M059J (cell line): ENCODE measurements around the gene RASA4. TPM values are rescaled to one million over a fixed set of nuclear protein-coding genes. Genes with fewer than 3 reads are reported as not detected.
"Not testable (repeated sequence)": the region's sequence is repeated elsewhere in the genome, so short reads cannot be mapped to it uniquely, and the experiment has no call there.

Experiments
- DNase-seq: peaks from one replicate; pipeline ENCODE4 v3.0.0-alpha.2; 2012; ENCODE audit warnings: low read depth
- total RNA-seq: library from RNA; depleted of rRNA; stranded (reverse); fragments of >200 nt; shearing (Covaris generic); gene quantifications from 2 replicates; pipeline ENCODE4 v1.2.3, GENCODE V29; 2014; rRNA removed

The RASA4 gene
- total RNA-seq = 5.4 and 9.0 TPM in 2 replicates

DNA sequence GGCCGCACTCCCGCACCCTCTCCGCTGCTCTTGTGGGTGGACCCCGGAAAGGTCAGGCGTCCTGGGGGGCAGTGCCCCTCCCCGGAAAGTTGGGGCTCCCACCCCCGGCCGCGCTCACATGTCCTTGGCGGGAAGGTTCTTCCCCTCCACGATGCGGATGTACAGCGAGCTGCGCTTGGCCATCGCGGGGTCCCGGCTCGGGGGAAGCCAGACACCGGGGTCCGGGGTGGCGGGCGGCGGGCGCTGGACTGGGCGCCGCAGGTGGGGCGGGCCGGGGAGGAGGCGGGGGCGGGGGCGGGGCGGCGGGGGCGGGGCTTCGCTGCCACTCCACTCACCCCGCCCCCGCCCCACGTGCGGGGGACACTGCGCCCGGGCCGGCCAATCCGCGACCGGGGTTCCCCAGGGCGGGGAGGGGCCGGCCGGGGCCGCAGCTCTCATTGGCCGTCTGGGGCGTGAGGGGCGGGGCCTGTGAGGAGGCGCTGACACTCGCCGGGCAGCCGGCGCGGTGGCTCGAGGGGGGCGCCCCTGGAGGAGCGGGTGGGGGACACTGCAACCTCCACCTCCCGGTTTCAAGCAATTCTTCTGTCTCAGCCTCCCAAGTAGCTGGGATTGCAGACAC, at the start of gene RASA4:
Gene RASA4, minus strand, starts transcription at position 250 of the 619 bp plus-strand sequence. Its CDS starts 67 bp downstream, at position 183.
- not testable (repeated sequence) for DNase-seq

DNA sequence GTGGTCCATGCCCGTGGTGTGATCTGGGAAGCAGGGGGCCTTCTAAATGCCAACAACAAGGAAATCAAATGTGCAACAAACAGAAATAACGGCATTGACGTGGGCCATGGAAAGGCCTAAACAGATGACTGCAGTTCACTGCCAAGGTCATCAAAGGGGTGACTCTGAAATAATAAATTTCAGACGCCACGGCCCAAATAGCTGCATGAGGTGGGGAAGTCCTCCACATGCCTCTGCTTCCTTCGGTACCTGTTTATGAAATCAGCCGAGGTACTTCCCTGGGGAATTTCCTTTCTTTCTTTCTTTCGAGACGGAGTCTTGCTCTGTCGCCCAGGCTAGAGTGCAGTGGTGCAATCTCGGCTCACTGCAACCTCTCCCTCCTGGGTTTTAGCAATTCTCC, 48.2 kb upstream of the RASA4 start:
- not testable (repeated sequence) for DNase-seq

DNA sequence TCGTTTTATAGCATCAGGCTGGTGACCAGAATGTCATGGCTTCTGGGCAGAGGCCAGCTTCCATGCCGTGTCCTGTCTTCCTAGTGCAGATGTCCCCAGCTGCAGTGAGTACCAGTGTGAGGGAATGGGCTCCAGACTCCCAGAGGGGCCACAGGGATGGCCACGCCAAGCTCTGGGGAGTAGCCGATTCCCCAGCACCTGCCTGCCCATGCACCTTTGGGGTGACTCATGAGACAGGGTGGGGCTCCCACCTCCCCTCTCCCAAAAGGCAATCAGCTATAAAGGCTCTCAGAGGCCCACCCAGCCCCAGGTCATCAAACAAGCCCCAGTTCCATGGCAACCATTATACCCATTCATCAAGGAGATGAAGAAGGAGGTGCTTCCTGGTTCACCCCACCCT, 33.4 kb upstream of the RASA4 start, which contains the start of gene SPDYE2B:
Gene SPDYE2B, plus strand, starts transcription at position 396 of the 400 bp plus-strand sequence. CDS start 2,030 bp downstream, outside the sequence.
- DNase-seq = not testable (repeated sequence)

DNA sequence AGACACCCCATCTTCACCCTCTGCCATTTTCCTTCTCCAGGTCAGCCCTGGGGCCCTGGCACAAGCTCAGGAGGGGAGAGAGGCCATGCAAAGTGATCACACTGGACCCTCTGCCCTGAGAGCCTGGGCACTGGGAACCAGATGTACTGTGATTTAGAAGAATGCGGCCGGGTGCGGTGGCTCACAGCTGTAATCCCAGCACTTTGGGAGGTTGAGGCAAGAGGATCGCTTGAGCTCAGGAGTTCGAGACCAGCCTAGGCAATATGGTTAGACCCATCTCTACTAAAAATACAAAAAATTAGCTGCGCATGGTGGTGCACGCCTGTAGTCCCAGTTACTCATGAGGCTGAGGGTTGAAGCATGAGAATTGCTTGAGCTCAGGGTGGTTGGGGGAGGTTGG, 31.3 kb upstream of the RASA4 start:
- not testable (repeated sequence) for DNase-seq

DNA sequence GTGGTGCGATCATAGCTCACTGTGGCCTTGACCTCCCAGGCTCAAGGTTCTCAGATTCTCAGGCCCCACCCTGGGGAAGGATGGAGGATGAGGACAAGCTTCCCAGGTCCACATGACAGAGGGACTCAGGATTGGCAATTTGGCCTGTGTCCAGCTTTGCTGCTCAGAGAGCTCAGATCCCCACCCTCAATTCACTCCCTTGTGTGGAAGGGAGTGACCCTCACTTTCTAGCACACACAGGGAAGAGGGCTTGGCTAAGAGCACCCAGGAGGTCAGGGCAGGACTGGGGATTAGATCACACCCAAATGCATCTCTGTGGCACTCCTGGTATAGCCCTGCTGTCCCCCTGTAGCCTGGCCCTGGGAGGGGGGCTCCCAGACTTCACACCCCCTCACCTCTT, 26.8 kb upstream of the RASA4 start:
- DNase-seq = not testable (repeated sequence)

DNA sequence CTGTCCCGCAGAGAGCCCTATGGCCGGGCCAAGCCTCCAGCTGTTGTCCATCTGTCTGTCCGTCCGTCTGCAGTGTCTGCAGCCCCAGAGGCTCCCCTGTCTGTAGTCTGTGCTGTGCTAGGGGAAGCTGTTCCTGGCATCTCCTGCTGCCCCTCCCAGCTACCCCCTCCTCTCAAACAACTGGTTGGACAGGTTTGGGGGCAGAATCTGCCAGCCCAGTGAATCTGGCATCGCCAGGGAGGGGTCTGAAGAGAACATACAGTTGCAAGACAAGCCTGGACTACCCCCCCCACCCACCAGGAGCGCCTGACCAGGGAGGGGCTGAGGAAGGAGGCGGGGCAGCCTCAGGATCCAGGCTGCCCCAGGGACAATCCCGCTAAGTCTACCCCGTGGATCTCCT, 26.1 kb upstream of the RASA4 start, which contains the start of gene UPK3BL1:
Gene UPK3BL1, minus strand, starts transcription at position 101 of the 400 bp plus-strand sequence. Its CDS starts 50 bp downstream, at position 51.
- not testable (repeated sequence) for DNase-seq

DNA sequence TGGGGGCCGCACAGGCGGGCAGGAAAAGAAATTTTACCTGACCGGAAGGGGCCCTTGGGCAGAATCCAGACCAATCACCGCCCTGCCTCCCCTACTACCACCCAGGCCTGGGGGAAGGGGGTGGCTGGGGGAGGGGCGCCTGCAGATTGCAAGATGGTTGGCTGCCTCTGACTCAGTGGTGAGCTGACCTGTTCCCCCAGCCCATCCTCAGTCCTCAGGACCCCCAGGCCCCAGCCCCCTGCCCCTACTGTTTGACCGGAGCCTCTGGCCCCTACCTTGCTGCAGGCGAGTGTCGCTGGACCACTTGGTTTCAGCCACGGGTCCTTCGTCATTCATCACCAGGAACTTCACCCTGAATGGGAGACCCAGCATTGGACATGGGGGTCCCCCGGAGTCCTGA, 22.3 kb upstream of the RASA4 start:
- not testable (repeated sequence) for DNase-seq

DNA sequence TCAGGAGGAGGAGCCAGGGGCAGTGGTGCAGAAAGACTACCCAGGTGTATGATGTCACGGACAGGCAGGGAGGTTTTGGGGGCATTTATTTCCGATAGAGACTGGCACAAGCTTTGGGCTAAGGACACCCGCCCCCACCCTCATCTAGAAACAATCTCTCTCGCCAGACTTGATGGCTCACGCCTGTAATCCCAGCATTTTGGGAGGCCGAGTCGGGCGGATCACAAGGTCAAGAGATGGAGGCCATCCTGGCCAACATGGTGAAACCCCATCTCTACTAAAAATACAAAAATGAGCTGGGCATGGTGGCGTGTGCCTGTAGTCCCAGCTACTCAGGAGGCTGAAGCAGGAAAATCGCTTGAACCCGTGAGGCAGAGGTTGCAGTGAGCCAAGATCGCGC, 20.4 kb upstream of the RASA4 start:
- DNase-seq = not testable (repeated sequence)

DNA sequence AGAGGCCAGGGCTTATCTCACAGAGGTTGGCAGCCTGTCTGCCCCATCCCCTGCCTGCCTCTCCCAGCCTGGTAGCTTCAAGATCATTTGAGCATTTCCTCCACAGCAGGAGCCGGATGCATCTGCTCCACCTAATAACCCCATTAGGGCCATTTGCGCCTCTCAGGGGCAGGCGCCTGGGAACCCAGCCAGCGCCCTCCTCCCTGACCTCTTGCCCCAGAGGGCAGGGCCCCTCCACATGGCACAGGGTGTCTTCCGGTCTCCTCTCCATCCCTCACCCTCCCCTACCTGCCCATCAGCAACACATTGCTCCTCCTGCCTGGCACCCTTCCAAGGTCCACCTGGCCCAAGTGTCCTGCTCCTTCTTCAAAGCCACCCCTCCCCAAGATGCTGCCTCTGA, 18.8 kb upstream of the RASA4 start:
- DNase-seq = not testable (repeated sequence)

DNA sequence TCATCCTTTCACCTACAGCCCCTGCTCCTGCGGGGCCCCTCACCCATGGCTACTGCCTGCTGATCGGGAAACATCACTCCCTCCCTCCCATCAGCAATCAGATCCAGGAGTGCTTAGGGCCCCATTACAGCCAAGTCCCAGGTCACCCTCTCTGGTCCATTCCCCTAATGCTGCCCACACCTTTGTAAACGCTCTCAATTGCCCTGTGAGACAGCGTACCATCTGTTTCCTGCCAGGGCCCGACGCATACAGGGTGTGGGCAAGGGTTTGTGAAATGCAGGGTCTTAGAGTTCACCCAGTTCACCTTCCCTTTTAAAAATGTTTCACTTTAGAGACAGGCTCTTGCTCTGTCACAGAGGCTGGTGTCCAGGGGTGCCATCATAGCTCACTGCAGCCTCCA, 17.7 kb upstream of the RASA4 start:
- not testable (repeated sequence) for DNase-seq

DNA sequence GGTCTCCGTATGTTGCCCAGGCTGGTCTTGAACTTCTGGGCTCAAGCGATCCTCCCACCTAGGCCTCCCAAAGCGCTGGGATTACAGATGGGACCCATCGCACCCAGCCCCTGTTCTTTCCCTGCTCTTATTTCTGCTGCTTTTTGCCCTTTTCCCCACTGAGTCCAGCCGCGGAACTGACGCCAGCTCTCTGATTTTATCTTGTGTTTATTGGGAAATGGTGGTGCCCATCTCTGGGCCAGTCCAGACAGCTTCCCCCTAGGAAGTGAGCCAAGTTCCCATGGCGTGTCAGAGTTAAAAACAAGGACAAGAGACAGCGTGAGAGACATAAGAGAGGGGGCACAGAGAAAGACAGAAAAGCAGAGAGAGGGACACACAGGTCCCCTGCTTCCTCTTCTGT, 14.1 kb upstream of the RASA4 start:
- not testable (repeated sequence) for DNase-seq

DNA sequence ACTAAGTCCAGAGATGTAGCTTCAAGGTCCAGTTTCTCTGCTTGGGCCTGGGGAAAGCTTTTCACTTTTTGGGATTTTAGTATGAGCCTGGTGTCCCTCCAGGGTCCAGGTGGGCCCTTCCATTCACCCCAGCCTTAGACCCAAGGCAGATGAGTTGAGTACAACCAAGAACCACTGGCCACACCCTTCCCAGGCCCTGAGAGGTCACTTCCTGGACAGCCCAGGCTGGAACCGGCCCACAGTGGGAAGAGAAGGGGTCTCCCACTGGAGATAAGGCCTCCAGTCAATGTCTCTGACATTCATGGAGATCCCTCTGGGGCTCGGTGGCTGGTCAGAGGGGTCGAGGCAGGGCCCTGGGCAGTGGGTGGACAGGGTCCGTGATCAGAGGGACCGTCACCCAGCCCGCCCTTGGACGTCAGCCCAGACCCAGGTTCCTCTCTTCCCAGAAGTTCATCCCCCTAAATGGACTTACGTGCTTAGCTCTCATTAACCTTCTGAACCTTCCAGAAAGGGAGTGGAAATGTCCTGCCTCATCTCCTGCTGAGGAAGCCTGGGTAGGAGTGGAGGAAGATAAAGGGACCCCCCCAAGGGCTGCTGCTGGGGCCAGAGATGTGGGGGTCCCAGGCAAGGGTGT, 10.8 kb upstream of the RASA4 start:
- DNase-seq = not testable (repeated sequence)

DNA sequence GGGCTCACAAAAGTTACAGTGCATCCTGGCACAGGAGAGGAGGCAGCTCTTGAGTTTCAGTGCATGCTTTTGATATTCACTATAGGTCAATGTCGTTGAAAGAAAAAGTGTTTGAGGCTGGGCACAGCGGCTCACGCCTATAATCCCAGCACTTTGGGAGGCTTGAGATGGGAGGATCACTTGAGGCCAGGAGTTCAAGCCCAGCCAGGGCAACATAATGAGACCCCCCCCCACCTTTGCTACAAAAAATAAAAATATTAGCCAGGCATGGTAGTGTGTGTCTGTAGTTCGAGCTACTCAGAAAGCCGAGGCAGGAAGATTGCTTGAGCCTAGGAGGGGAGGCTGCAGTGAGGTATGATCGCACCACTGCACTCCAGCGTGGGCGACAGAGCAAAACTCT, 1.6 kb upstream of the RASA4 start:
- DNase-seq = not testable (repeated sequence)

DNA sequence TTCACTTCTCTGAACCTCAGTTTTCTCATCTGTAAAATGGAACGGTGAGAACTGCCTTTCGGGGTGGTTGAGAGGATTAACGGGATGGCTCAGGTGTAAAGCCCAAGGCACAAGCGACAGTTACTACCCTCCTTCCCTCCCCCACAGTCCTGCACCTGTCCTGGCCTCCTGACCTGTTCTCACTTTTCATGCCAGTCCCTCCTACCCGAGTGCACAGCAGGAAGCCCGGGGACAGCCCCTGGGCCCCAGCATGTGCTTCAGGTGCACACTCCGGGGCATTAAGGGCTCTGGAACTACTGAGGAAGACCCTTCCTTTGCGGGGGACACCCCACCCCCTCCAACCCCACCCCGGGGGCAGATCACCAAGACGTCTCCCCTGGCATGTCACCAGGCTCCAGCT, 626 bp downstream of the RASA4 start:
- not testable (repeated sequence) for DNase-seq

DNA sequence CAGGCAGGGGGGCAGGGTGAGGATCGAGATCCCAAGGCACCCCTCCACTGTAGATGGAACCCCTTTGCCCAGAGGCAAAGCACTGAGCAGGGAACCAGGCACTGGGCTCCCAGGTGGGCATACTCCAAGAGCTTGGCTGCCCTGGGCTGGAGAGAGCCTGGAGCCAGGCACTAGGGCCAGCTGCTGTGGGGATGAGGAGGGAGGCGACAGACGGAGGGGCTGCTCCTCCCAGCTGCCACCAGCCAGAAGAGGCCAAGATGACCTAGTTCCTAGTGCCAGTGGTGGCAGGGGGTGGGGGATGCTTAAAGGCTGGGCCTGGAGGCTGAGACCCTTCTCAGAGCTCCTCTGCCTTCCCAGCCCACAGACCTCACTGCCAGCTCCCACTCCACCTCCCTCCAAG, 1.7 kb downstream of the RASA4 start:
- not testable (repeated sequence) for DNase-seq

DNA sequence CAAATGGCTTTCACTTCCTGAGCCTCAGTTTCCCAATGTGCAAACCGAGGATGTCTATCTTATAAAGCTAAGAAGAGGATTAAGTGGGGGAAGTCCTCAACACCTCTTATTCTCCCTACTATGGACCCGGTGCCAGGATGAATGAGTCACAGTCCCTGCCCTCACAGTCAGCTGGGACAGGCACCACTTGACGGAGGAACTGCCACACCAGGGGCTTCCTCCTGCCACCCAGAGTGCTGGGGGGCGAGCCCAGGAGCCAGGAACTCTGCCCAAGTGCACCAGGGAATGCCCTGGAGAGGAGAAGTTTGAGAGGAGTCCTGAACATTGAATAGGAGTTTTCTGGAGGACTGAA, 2.2 kb downstream of the RASA4 start:
- DNase-seq = not testable (repeated sequence)

DNA sequence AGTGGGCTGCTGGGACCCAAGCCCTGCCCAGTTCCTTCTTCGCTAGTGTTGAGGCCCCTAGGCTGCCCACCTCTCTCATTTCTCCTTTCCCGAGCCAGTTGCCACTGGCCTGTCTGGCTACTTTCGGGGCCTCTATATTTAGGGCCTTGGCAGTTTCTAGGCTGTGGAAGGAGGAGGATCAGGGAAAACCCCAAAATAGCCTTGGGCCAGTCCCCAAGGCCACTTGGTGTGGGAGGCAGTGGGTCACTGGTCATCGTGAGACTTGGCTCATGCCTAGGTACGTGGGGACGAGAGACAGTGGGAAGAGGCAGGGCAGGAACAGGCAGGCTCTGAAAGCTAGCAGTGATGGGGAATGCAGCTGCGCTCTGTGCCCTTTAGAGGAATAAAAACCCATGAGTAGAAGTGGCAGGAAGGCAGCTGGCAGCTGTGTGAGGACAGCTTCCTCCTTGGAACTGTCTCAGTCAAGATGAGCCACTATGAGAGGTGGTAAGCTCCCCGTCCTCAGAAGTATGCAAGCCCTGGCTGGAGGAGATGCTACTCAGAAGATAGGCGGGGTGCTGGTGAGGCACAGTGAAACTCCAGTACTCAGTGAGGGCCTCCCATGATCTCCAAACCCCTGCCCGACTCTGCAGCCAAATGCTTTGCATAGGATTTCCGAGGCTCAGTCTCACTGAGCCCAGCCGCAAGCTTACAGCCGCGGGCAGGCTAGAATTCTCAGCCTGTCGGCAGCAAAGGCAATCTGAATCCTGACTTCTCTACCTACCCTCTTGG, 2.8 kb downstream of the RASA4 start:
- DNase-seq = not testable (repeated sequence)

DNA sequence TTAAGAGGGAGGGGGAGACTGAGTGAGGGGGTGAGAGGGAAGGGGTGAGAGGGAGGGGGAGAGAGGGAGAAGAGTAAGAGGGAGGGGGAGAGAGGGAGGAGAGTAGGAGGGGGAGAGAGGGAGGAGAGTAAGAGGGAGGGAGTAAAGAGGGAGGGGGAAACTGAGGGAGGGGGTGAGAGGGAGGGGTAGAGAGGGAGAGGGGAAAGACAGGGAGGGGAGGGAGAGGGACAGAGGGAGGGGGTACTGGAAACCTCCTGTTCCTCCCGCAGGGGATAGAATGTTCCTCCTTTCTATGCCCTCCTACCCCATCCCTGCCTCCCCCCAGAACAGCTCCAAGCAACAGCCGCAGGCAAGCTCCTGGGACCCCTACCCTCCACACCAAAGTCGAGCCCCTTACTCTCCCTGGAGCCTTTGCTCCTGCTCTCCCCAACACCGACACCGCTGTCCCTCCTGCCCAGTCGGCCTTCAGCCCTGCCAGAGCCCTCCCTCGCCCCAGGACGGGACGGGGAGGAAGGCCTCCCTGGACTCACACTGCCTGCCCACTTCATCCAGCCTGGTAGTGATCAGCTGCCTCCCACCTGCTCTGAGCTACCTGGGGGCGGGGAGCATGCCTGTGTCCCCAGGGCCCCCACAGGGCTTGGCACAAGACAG, 4.8 kb downstream of the RASA4 start:
- not testable (repeated sequence) for DNase-seq

DNA sequence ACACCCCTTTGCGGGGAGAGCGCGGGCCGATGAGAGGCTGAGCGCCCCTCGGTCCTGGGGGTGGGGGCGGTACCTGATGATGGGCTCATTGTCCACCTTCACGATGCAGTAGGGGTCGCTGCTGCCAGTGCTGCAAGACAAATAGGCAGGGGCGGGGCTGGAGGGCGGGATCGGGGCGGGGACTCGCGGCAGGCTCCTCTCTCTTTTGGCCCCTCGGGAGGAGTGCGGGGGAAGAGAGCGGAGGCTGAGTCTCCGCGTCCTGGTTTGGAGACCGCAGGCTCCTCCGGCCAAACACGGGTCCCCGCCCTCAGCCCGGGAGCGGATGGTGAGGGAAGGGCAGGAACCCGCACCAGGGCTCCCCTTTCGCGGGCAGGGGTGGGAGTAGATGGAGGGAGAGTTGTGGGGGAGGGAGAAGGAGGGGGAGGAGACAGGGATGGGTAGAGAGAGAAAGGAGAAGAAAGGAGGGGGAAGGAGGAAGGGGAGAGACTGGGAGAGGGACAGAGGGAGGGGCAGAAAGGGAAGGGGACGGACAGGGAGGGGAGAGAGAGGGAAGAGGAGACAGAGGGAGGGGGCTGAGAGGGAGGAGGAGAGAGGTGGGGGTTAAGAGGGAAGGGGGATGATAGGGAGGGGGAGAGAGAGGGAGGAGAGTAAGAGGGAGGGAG, 5.4 kb downstream of the RASA4 start:
- DNase-seq = not testable (repeated sequence)

DNA sequence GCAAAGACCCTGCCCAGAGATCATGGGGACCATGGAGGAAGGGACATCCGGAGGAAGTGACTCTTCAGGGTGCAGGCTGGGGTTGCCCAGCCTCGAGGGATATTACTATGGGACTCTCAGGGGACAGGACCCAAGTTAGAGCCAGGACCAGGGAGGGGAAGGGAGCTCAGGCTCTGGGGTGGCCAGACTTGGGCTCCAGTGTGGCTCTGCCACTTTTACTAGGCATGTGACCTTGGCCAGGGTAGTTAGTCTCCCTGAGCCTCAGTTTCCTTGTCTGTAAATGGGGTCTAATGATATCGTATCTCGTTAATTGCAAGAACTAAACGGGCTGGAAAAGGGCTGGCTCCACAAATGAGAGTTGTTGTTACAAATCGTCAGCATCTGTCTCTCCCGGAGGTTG, 6.1 kb downstream of the RASA4 start:
- DNase-seq = not testable (repeated sequence)

DNA sequence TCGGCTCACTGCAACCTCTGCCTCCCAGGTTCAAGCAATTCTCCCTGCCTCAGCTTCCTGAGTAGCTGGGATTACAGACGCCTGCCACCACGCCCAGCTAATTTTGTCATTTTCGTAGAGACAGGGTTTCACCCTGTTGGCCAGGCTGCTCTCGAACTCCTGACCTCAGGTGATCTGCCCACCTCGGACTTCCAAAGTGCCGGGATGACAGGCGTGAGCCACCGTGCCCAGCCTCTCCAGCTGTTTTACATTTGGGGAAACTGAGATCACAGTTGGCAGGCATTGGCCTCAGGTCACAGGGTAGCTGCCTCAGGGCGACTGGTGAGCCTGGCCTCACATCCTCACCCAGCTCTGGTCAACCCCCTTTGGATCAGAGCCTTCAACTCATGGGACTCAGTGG, 6.8 kb downstream of the RASA4 start:
- not testable (repeated sequence) for DNase-seq
